ENCODE measurements around the gene SAP30L.
A peak's percentile ranks its signal among the peaks of the same experiment; 100 is the strongest.

The SAP30L gene

DNA sequence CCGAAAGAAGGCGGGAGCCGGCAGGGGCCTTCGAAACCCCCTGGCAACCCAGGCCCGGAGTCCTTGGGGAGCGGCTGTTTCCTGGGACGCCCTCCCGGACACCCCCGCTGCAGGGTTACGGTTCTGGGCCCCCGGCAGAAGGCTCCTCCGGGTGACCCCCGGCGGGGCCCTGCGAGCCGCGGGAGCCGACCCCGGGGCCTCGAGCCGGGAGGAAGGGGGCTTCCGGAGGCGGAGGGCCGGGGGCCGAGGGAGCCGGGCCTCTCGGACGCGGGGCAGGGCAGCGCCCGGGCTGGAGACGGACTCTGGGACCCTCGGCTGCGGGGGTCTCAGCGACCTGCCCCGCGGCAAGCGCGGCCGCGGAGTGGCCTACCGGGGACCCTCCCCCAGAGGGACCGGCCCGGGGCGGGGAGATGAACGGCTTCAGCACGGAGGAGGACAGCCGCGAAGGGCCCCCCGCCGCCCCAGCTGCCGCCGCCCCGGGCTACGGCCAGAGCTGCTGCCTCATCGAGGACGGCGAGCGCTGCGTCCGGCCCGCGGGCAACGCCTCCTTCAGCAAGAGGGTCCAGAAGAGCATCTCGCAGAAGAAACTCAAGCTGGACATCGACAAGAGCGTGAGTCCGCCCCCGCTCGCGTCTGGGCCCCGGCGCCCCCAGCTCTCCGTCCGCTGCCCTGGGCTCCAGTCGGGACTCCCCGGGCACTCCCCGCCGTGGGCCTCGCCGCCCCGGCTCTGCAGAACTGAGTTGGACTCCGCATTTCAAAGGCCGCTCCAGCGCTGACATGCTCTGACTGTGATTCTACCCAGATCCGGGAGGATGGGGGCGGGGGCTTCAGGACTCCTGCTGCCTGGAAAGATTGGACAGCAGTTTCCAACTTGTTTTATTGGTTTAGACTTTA lies 645 bp downstream of the SAP30L start:
- no peak overlapping the region for H3K27ac ChIP-seq
- H3K27me3 ChIP-seq (replicated peaks) = no peaks in the 10 kb centered on the region
- in situ Hi-C loops (cut with HindIII; ENCODE audit: low pct_ligation_motif_present, low sequenced_read_pairs) = no loop called here
- peaks cover 10% of the 10 kb centered on the region for H3K36me3 ChIP-seq (replicated peaks)
- peak overlapping the region; percentile 93 for H3K4me3 ChIP-seq (ENCODE audit: low read depth, low read length)
- no peak for TF ChIP-seq CTCF (IDR thresholded peaks at IDR 0.05; ENCODE audit: low read depth, low read length, missing control alignments)
- DNase-seq = peak; percentile 77

GRCh38 chr5:154447089-154447725 lies 1.4 kb downstream of the SAP30L start:
- no peak for DNase-seq
- TF ChIP-seq CTCF (IDR thresholded peaks at IDR 0.05; ENCODE audit: low read depth, low read length, missing control alignments) = no peak
- Histone ChIP-seq H3K4me3 (ENCODE audit: low read depth, low read length) (peak overlapping the region; percentile 93), H3K27me3 (replicated peaks) (no peaks in the 10 kb centered on the region), H3K36me3 (replicated peaks) (peaks cover 15% of the 10 kb centered on the region), H3K27ac (no peak overlapping the region)
- in situ Hi-C loops (cut with HindIII; ENCODE audit: low pct_ligation_motif_present, low sequenced_read_pairs) = no loop called here

- Histone ChIP-seq H3K4me3 (ENCODE audit: low read depth, low read length) (no peak overlapping the region), H3K27me3 (replicated peaks) (no peaks in the 10 kb centered on the region), H3K27ac (no peak overlapping the region), H3K36me3 (replicated peaks) (peaks cover 31% of the 10 kb centered on the region)
- no peak for DNase-seq
- no peak for TF ChIP-seq CTCF (IDR thresholded peaks at IDR 0.05; ENCODE audit: low read depth, low read length, missing control alignments)
- in situ Hi-C loops (cut with HindIII; ENCODE audit: low pct_ligation_motif_present, low sequenced_read_pairs) = no loop called here
Observed at GRCh38 chr5:154449786-154450185, 4.0 kb downstream of the SAP30L start.

GRCh38 chr5:154451957-154452356 lies 6.2 kb downstream of the SAP30L start:
- TF ChIP-seq CTCF (IDR thresholded peaks at IDR 0.05; ENCODE audit: low read depth, low read length, missing control alignments) = no peak
- Histone ChIP-seq H3K27ac (no peak overlapping the region), H3K4me3 (ENCODE audit: low read depth, low read length) (no peak overlapping the region), H3K36me3 (replicated peaks) (peaks cover 46% of the 10 kb centered on the region), H3K27me3 (replicated peaks) (no peaks in the 10 kb centered on the region)
- in situ Hi-C loops (cut with HindIII; ENCODE audit: low pct_ligation_motif_present, low sequenced_read_pairs) = no loop called here
- DNase-seq = no peak

- Histone ChIP-seq H3K27me3 (replicated peaks) (no peaks in the 10 kb centered on the region), H3K36me3 (replicated peaks) (peaks cover 44% of the 10 kb centered on the region), H3K27ac (no peak overlapping the region), H3K4me3 (ENCODE audit: low read depth, low read length) (no peak overlapping the region)
- no peak for TF ChIP-seq CTCF (IDR thresholded peaks at IDR 0.05; ENCODE audit: low read depth, low read length, missing control alignments)
- in situ Hi-C loops (cut with HindIII; ENCODE audit: low pct_ligation_motif_present, low sequenced_read_pairs) = no loop called here
- no peak for DNase-seq
Observed at GRCh38 chr5:154455585-154455984, 9.8 kb downstream of the SAP30L start.

Data from brain microvascular endothelial cell (primary cell).